ENCODE measurements around the gene STXBP6. TPM values are rescaled to one million over a fixed set of nuclear protein-coding genes. Genes with fewer than 3 reads are reported as not detected.

The STXBP6 gene
- total and polyA plus RNA-seq, 10 of the 15 experiments (the other 5 are each of a cell fraction or from before 2014, with no cell fraction given), result 1.2 to 47.3 (median 1.9) TPM

DNA sequence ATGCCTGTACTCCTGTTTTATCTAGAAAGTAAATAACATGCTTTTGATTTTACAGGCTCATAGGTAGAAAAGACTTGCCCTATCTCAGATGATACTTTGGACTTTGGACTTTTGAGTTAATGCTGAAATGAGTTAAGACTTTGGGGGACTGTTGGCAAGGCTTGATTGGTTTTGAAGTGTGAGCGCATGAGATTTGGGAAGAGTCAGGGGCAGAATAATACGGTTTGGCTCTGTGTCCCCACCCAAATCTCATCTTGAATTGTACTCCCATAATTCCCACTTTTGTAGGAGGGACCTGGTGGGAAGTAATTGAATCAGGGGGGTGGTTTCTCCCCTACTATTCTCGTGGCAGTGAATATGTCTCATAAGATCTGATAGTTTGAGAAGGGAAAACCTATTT is 259.8 kb downstream of the STXBP6 start:
- ChIA-PET POLR2A (no interaction called here), CTCF (no interaction called here), RAD21 (ENCODE audit: unreplicated experiment) (no interaction called here), SMC1A (ENCODE audit: uncharacterized antibody, unreplicated experiment) (interaction anchor here (1.6 kb wide), 1 partner anchor 80 kb away, joined by 8 read pairs; no protein-coding TSS in a partner anchor)
- 7% methylated on average over 3 of the region's 3 CpGs for WGBS (ENCODE audit: insufficient coverage, insufficient replicate concordance, low lambda C conversion rate, missing lambda C conversion rate)
- intact Hi-C loops (cut with micrococcal nuclease; ENCODE audit: unreplicated experiment), result no loop called here
- H4K20me1 ChIP-seq (ENCODE audit: control insufficient read depth, insufficient read depth), result no peaks in the 10 kb centered on the region
- H3K79me2 ChIP-seq (ENCODE audit: control insufficient read depth, insufficient read depth, low read length), result no peaks in the 10 kb centered on the region
- H3K4me2 ChIP-seq (ENCODE audit: control insufficient read depth, insufficient read depth), result no peak overlapping the region
- H3K4me3 ChIP-seq, result no peak overlapping the region
- H3K9me3 ChIP-seq (replicated peaks; ENCODE audit: control insufficient read depth, insufficient read depth, low read length), result no peaks in the 10 kb centered on the region
- ATAC-seq (no peak), DNase-seq (ENCODE audit: low read depth, low spot score) (no peak), FAIRE-seq (no peak)
- no peaks in the 10 kb centered on the region for H3K27me3 ChIP-seq (replicated peaks in 1 of 2; ENCODE audit: control insufficient read depth in 2 of 2, insufficient read depth in 2 of 2, low read length in 1 of 2)
- BruUV-seq (replicated peaks), result no TSS peak
- in situ Hi-C loops (cut with MboI), result no loop called here
- H3K27ac ChIP-seq (ENCODE audit: control insufficient read depth, insufficient read depth), result no peak overlapping the region
- no peaks in the 10 kb centered on the region for H3K4me1 ChIP-seq (ENCODE audit: control insufficient read depth, insufficient read depth, low read length)
- TF ChIP-seq, protein P1, sequence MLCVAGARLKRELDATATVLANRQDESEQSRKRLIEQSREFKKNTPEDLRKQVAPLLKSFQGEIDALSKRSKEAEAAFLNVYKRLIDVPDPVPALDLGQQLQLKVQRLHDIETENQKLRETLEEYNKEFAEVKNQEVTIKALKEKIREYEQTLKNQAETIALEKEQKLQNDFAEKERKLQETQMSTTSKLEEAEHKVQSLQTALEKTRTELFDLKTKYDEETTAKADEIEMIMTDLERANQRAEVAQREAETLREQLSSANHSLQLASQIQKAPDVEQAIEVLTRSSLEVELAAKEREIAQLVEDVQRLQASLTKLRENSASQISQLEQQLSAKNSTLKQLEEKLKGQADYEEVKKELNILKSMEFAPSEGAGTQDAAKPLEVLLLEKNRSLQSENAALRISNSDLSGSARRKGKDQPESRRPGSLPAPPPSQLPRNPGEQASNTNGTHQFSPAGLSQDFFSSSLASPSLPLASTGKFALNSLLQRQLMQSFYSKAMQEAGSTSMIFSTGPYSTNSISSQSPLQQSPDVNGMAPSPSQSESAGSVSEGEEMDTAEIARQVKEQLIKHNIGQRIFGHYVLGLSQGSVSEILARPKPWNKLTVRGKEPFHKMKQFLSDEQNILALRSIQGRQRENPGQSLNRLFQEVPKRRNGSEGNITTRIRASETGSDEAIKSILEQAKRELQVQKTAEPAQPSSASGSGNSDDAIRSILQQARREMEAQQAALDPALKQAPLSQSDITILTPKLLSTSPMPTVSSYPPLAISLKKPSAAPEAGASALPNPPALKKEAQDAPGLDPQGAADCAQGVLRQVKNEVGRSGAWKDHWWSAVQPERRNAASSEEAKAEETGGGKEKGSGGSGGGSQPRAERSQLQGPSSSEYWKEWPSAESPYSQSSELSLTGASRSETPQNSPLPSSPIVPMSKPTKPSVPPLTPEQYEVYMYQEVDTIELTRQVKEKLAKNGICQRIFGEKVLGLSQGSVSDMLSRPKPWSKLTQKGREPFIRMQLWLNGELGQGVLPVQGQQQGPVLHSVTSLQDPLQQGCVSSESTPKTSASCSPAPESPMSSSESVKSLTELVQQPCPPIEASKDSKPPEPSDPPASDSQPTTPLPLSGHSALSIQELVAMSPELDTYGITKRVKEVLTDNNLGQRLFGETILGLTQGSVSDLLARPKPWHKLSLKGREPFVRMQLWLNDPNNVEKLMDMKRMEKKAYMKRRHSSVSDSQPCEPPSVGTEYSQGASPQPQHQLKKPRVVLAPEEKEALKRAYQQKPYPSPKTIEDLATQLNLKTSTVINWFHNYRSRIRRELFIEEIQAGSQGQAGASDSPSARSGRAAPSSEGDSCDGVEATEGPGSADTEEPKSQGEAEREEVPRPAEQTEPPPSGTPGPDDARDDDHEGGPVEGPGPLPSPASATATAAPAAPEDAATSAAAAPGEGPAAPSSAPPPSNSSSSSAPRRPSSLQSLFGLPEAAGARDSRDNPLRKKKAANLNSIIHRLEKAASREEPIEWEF (IDR thresholded peaks at IDR 0.05; ENCODE audit: insufficient replicate concordance, low read depth, low read length), result no peak
- TF ChIP-seq ZNF207 (IDR thresholded peaks at IDR 0.05; ENCODE audit: borderline replicate concordance), result no peak
- TF ChIP-seq IRF4 (IDR thresholded peaks at IDR 0.05; ENCODE audit: low read depth, low read length), result no peak
- no peak for TF ChIP-seq MTA2 (IDR thresholded peaks at IDR 0.05; ENCODE audit: low read depth)
- no peak for TF ChIP-seq SUPT20H (IDR thresholded peaks at IDR 0.05; ENCODE audit: borderline replicate concordance, control insufficient read depth, low read depth, low read length)
- TF ChIP-seq CREM (IDR thresholded peaks at IDR 0.05; ENCODE audit: low read depth), result no peak
- TF ChIP-seq GABPA (IDR thresholded peaks at IDR 0.05; ENCODE audit: low read depth), result no peak
- TF ChIP-seq RFX5 (IDR thresholded peaks at IDR 0.05; ENCODE audit: low read depth, low read length), result no peak
- TF ChIP-seq POLR2AphosphoS5 (IDR thresholded peaks at IDR 0.05; ENCODE audit: low read length), result no peak
- TF ChIP-seq POLR2A (IDR thresholded peaks at IDR 0.05; ENCODE audit: low read depth, low read length), result no peak
- no peak for TF ChIP-seq SIX5 (IDR thresholded peaks at IDR 0.05; ENCODE audit: low read depth, low read length, severe bottlenecking)
- no peak for TF ChIP-seq ASH2L (IDR thresholded peaks at IDR 0.05; ENCODE audit: borderline replicate concordance, low read depth)
- TF ChIP-seq, protein P2, sequence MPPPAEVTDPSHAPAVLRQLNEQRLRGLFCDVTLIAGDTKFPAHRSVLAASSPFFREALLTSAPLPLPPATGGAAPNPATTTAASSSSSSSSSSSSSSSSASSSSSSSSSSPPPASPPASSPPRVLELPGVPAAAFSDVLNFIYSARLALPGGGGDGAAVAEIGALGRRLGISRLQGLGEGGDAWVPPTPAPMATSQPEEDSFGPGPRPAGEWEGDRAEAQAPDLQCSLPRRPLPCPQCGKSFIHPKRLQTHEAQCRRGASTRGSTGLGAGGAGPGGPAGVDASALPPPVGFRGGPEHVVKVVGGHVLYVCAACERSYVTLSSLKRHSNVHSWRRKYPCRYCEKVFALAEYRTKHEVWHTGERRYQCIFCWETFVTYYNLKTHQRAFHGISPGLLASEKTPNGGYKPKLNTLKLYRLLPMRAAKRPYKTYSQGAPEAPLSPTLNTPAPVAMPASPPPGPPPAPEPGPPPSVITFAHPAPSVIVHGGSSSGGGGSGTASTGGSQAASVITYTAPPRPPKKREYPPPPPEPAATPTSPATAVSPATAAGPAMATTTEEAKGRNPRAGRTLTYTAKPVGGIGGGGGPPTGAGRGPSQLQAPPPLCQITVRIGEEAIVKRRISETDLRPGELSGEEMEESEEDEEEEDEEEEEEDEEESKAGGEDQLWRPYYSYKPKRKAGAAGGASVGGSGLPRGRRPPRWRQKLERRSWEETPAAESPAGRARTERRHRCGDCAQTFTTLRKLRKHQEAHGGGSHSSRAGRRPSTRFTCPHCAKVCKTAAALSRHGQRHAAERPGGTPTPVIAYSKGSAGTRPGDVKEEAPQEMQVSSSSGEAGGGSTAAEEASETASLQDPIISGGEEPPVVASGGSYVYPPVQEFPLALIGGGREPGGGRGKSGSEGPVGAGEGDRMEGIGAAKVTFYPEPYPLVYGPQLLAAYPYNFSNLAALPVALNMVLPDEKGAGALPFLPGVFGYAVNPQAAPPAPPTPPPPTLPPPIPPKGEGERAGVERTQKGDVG (CRISPR knock-in tag; IDR thresholded peaks at IDR 0.05), result no peak
- TF ChIP-seq, protein P3, sequence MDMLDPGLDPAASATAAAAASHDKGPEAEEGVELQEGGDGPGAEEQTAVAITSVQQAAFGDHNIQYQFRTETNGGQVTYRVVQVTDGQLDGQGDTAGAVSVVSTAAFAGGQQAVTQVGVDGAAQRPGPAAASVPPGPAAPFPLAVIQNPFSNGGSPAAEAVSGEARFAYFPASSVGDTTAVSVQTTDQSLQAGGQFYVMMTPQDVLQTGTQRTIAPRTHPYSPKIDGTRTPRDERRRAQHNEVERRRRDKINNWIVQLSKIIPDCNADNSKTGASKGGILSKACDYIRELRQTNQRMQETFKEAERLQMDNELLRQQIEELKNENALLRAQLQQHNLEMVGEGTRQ (IDR thresholded peaks at IDR 0.05; ENCODE audit: borderline replicate concordance, low read depth, low read length), result no peak
- H2AFZ ChIP-seq (ENCODE audit: control insufficient read depth, low read depth, low read length), result no peak overlapping the region
- H3K9ac ChIP-seq (ENCODE audit: control insufficient read depth, insufficient read depth, low read length), result no peak overlapping the region
- H3K36me3 ChIP-seq (ENCODE audit: control insufficient read depth in 2 of 2, insufficient read depth in 2 of 2, low read length in 1 of 2), result no peaks in the 10 kb centered on the region
